ENCODE data around the gene DNAH5. TPM values are rescaled to one million over a fixed set of nuclear protein-coding genes. Genes with fewer than 3 reads are reported as not detected.

DNAH5 gene
- total RNA-seq, result not detected

DNA sequence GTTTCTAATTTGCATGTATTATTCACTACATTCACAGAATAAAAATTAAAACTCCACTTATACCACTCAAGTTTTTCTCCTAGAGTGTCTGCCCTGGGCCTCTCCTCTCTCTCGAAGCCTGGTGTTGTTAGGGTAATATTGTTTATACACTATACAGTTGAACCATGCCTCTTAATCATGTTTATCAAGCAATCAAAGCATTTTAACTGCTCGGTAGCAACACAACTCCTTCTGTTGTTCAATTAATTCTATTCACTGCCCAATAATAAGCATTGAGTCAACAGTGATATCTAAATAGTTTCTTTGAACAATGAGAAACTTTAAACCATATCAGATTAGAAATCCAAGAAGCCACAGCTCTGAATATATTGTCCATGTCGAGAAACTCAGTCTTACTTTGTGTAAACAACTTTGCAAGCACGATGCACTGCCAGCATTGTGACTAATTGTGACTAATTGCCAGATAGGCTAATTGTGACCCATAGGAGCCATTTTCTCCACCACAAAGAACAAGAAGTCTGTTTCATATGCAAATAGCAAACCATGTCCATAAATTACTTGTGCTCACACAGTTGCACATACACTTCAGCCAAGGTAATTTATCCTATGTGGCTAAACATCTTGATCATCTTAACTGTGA lies at the start of gene DNAH5:
Gene DNAH5, minus strand, starts transcription at position 129 of the 640 bp plus-strand sequence. CDS start 250 bp downstream, outside the sequence.
- no peak within 1 kb of the TSS for H3K27ac Mint-ChIP-seq
- H3K4me1 Mint-ChIP-seq (ENCODE audit: low read depth), result no peaks in the 10 kb centered on the region
- H3K9me3 Mint-ChIP-seq, result no peaks in the 10 kb centered on the region
- intact Hi-C loops (cut with micrococcal nuclease), result no loop called here
- no peaks in the 10 kb centered on the region for H3K27me3 Mint-ChIP-seq
- DNase-seq (no peak), ATAC-seq (no peak)
- CTCF ChIA-PET, result no interaction called here
- H3K4me3 Mint-ChIP-seq, result no peak within 1 kb of the TSS
- TF ChIP-seq, protein P1, sequence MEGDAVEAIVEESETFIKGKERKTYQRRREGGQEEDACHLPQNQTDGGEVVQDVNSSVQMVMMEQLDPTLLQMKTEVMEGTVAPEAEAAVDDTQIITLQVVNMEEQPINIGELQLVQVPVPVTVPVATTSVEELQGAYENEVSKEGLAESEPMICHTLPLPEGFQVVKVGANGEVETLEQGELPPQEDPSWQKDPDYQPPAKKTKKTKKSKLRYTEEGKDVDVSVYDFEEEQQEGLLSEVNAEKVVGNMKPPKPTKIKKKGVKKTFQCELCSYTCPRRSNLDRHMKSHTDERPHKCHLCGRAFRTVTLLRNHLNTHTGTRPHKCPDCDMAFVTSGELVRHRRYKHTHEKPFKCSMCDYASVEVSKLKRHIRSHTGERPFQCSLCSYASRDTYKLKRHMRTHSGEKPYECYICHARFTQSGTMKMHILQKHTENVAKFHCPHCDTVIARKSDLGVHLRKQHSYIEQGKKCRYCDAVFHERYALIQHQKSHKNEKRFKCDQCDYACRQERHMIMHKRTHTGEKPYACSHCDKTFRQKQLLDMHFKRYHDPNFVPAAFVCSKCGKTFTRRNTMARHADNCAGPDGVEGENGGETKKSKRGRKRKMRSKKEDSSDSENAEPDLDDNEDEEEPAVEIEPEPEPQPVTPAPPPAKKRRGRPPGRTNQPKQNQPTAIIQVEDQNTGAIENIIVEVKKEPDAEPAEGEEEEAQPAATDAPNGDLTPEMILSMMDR (IDR thresholded peaks at IDR 0.05), result no peak
- POLR2A ChIA-PET, result no interaction called here
- no peaks in the 10 kb centered on the region for H3K36me3 Mint-ChIP-seq (ENCODE audit: low read depth)

- intact Hi-C loops (cut with micrococcal nuclease), result no loop called here
- no peak overlapping the region for H3K4me3 Mint-ChIP-seq
- CTCF ChIA-PET, result interaction anchor here (1.4 kb wide), 1 partner anchor 277 kb away, joined by 7 read pairs; no protein-coding TSS in a partner anchor
- TF ChIP-seq, protein P1 (IDR thresholded peaks at IDR 0.05), result no peak
- ATAC-seq (no peak), DNase-seq (no peak)
- peaks cover 1% of the 10 kb centered on the region for H3K27me3 Mint-ChIP-seq
- no peaks in the 10 kb centered on the region for H3K4me1 Mint-ChIP-seq (ENCODE audit: low read depth)
- peaks cover 4% of the 10 kb centered on the region for H3K9me3 Mint-ChIP-seq
- POLR2A ChIA-PET, result no interaction called here
- no peaks in the 10 kb centered on the region for H3K36me3 Mint-ChIP-seq (ENCODE audit: low read depth)
- no peak overlapping the region for H3K27ac Mint-ChIP-seq
Observed at GRCh38 chr5:13993926-13994325, 49.4 kb upstream of the DNAH5 start.

DNA sequence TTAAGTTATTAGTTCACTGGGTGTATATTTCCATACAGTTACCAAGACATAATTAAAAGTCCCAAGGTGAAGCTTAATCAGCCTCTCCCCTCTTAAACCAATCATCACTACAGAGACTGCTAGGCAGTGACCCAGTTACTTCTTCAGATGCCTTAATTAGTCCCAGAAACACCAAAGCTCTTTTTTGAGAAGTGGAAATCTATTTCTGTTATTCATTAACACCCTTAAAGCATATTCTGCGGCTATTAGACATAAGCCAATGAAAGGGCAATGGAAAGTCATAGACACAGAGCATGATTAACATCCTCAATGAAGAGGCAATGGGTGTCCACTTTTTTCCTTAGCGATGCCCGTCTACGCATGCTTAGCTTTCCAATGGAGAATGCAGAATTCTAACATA lies 48.3 kb upstream of the DNAH5 start:
- ATAC-seq, result no peak
- Mint-ChIP-seq H3K9me3 (peaks cover 4% of the 10 kb centered on the region), H3K27me3 (peaks cover 2% of the 10 kb centered on the region), H3K4me1 (ENCODE audit: low read depth) (no peaks in the 10 kb centered on the region), H3K36me3 (ENCODE audit: low read depth) (no peaks in the 10 kb centered on the region), H3K27ac (no peak overlapping the region), H3K4me3 (no peak overlapping the region)
- DNase-seq, result no peak
- CTCF ChIA-PET, result interaction anchor here (1.4 kb wide), 1 partner anchor 278 kb away, joined by 7 read pairs; no protein-coding TSS in a partner anchor
- TF ChIP-seq, protein P1 (IDR thresholded peaks at IDR 0.05), result no peak
- POLR2A ChIA-PET, result no interaction called here
- intact Hi-C loops (cut with micrococcal nuclease), result no loop called here

DNA sequence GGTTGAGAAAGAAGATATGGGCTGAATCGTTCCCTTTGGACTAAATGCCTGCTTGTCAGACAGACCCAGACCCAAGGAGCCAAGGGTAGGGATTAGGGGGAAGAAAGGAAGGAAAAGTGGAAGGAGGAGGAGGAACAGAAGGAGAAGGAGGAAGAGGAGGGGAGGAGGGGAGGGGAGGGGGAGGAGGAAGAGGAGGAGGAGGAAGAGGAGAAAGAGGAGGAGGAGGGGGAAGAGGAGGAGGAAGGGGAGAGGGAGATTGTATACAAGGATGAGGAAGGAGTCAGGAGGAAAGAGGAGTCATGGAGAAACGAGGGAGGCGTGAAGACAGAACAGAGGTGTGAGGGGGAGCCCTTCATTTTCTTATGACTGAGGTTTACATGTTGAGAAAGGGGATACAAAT lies 46.9 kb upstream of the DNAH5 start:
- intact Hi-C loops (cut with micrococcal nuclease), result no loop called here
- POLR2A ChIA-PET, result no interaction called here
- Mint-ChIP-seq H3K4me3 (no peak overlapping the region), H3K27ac (no peak overlapping the region), H3K4me1 (ENCODE audit: low read depth) (no peaks in the 10 kb centered on the region), H3K27me3 (peaks cover 2% of the 10 kb centered on the region), H3K36me3 (ENCODE audit: low read depth) (no peaks in the 10 kb centered on the region), H3K9me3 (no peaks in the 10 kb centered on the region)
- CTCF ChIA-PET, result no interaction called here
- TF ChIP-seq, protein P1 (IDR thresholded peaks at IDR 0.05), result no peak
- ATAC-seq (no peak), DNase-seq (no peak)

- Mint-ChIP-seq H3K4me3 (no peak overlapping the region), H3K36me3 (ENCODE audit: low read depth) (no peaks in the 10 kb centered on the region), H3K9me3 (no peaks in the 10 kb centered on the region), H3K27me3 (peaks cover 2% of the 10 kb centered on the region), H3K27ac (no peak overlapping the region), H3K4me1 (ENCODE audit: low read depth) (no peaks in the 10 kb centered on the region)
- DNase-seq (no peak), ATAC-seq (no peak)
- ChIA-PET CTCF (no interaction called here), POLR2A (no interaction called here)
- TF ChIP-seq, protein P1 (IDR thresholded peaks at IDR 0.05), result no peak
- intact Hi-C loops (cut with micrococcal nuclease), result no loop called here
Observed at GRCh38 chr5:13990896-13991295, 46.4 kb upstream of the DNAH5 start.
